Activated T-cell treated with anti-CD3 and anti-CD28 coated beads for 48 hours (primary cell): ENCODE results near the gene IQCB1.
"Not testable (repeated sequence)": the region's sequence is repeated elsewhere in the genome, so short reads cannot be mapped to it uniquely, and the experiment has no call there.

Source experiments
- DNase-seq: peaks from one replicate; pipeline ENCODE4 v3.0.0-alpha.2; 2020; ENCODE audit warnings: low read depth

Gene IQCB1

DNA sequence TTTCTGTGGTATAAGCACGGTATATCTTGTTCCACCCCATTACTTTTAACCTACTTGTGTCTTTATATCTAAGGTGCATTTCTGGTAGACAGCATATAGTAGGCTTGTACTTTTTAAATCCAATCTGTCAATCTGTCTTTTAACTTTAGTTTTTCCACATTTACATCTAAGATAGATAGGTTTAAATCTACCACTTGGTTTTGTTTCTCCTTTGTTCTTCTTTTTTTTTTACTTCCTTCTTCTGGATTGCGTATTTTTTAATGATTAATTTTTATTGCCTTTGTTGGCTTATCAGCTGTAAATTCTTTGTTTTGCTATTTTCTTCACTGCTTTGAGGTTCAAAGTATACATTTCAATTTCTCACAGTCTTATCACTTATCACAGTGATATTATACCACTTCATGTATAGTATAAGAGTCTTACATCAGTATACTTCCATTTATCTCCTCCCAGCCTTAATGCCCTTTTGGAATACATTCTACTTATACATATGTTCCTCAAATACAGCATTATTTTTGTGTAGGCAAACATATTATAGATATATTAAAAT, 31.0 kb downstream of the IQCB1 start:
- no peak for DNase-seq

DNA sequence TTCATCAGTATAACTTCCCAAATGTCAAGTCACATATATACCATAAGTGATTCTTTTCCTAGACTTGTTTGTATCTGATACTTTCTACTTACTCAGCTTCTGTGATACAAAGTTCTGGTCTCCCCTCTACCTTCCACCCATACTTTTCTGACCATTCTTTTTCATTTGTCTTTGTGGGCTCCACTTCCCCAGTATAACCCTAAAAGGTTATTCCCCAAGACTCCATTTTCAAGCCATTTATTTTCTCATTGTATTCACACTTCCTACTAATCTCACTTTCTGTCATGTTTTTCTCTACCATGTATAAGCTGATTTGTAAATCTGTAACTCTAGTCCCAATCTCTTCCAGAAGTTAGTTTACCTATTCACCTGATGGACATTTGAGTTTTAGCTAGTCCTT, 34.0 kb downstream of the IQCB1 start:
- DNase-seq, result no peak

DNA sequence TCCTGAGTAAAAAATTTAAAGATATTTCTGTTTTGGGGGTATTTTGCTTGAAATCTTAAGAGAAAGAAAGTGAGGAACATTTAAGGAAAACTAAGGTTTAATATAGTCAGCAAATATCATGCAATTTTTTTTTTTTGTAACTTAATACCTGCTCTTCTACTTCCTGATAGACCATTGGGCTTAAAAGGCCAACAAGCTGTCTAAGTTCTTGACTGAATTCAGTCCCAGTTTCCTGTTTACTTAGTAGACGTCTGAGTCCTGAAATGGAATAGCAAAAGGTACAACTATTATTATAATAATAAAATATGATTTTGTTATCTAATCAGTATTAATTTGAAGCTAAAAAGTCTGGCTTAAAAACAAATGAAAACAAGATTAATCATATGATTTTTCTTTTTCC, 37.9 kb downstream of the IQCB1 start:
- no peak for DNase-seq

DNA sequence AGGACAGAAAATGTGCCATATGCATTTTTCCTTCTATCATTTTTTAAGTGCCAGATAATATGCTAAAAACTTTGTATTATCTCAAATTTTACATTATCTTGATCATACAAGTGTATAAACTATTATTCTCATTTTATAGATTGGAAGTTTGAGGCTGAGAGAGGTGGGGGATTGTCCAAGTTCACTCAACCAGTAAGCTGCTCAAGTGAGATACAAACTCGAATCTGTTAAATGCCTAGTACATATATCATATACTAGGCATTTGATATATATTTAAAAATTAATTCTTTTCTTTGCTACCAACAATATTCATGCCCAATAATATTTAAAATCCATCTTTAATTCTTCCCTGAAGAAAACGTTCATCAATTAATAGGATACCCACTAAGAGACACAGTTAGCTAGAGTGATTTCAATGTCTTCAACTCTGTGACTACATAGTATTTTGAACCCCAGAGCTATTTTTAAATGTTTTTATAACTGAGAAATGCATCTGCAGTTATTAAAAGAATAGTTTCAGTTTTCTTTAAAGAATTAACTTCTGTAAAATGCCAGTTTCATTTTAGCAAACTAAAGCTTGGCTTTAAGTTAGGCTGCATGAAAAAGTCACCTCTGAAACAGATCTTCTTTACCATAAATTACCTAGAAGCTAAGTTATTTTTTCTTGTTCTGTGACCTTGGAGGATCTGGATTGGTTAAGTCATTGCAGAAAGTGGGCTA, 40.4 kb downstream of the IQCB1 start:
- no peak for DNase-seq

DNA sequence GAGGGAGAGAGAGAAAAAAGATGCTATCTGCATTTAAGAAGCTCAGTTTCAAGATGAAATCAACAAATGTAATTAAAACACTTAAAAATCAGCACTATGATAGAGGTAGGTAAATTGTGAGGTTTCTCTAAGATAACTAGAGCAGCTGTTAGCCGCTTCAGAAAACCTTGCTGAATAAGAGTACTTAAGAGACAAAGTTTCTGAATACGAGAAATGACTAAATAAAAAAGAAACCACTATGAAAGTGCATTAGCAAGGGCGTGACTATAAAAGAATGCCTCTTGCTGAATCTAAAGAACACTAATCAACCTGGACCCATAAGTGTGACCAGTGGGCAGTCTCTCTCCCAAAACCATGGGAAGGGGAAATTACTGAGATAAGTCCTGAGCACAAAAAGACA, 41.8 kb downstream of the IQCB1 start:
- no peak for DNase-seq

DNA sequence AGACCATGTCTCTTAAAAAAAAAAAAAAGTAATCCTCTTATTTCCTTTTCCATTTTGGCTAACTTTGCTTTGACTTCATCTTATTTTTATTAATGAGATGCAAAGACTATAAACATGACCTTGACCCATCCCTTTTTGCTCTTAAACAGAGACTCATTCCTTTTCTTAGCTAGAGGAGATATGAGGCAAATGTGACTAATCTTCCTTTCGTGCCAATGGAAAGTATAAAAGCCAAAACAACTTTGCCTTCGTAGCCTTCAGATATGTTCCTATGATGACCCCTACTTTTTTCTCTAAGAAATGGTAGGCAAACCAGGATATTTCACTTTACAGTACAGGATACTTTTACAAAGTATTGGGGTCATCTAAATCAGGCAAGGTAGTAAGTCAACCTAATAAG, 48.4 kb downstream of the IQCB1 start:
- no peak for DNase-seq

DNA sequence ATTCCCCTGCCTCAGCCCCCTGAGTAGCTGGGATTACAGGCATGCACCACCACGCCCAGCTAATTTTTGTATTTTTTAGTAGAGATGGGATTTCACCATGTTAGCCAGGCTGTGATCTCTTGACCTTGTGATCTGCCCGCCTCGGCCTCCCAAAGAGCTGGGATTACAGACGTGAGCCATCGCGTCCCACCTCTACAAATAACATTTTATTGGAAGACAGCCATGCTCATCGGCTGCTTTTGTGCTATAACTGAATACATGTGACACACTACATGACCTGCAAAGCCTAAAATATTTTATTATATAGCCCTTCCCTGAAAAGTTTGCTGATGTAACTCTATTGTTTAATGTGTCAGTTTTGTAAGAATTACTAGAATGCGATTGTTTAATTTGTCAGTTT, 52.1 kb downstream of the IQCB1 start:
- DNase-seq, result not testable (repeated sequence)

DNA sequence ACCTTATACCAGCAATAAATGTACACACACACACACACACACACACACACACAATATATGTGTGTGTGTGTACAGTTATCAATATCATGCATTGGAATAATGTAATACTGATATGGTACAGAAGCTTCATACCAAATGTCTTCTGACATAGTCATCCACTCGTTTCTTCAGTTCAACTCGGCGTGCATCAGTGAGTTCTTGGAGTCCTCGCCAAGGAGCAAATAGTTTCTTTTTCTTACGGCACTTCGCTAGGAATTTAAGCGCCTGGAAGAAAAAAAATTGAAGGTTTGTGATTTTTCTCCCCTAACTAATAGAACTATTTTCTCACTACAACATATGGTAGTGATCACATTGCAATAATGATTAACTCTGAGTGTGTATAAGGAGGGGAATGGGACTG, 53.2 kb downstream of the IQCB1 start:
- no peak for DNase-seq

DNA sequence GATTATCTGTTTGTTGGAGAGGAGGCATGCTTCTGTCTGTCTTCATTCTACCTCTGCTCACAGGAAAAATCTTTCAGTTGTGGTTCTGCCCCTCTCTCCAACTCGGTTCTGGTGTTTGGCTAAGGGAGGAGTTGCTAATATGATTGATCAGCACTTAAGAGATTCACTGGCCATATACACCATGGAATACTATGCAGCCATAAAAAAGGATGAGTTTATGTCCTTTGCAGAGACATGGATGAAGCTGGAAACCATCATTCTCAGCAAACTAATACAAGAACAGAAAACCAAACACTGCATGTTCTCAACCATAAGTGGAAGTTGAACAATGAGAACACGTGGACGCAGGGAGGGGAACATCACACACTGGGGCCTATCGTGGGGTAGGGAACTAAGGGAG, 59.8 kb downstream of the IQCB1 start:
- DNase-seq, result not testable (repeated sequence)

DNA sequence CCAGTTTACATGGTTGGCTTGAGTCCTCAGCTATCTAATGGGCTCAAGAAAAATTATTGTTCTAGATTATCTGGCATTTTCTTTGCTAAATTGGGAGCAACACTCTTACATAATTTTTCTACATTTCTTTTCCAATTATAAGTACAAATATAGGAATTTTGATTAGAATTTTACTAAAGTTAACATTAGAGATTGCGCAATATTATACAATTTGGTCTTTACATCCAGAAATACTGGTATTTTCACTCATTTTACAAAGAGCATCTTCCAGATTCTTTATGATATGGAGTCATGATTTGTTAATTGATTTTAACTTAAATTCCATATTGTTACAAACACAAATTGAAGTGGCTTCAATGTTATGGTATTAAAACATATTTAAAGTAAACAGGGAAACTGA, 65.6 kb downstream of the IQCB1 start:
- DNase-seq, result no peak

DNA sequence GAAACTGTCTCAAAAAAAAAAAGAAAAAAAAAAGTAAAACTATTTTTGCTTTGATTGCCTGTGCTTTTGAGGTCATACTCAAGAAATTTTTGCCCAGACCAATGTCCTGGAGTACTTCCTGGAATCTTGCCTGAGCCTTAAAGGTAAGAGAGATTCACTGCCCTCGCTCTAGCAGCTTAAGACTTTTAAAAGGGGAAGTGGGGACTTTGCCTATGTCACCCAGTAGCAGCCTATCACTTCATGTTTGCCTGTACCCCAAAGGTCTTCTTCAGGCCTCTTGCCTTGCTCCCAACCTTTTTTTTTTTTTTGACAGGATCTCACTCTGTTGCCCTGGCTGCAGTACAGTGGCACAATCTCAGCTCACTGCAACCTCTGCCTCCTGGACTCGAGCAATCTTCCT, 66.4 kb downstream of the IQCB1 start:
- no peak for DNase-seq

DNA sequence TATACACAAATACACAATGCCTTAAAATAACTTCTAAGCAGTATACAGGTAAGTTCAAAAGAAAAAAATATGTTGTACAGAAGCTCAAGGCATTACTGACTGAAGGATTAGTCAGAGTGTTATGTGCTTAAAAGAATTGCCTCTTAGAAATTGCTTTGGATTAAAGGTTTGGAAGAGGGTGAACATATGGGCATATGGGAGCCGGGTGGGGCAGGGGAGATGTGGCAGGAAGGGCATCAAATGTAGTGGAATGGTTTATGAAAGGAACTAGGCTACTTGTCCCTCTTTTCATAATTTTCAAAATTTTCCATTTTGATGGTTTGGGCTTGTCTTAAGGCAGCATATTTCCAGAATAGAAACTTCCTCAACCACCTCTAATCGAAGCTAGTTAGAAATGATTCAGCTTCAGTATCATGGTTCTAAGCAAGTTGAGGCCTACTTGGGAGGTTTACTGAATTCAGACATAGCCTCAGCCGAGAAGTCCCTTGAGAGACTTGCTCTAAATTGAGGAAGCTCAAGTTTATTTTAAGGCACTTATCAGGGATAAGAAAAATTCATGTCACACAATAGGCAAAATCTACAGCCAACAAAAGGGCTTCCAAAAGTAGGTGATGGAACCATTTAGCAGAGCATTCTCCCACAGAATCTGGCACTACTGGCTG, 75.2 kb downstream of the IQCB1 start:
- no peak for DNase-seq

DNA sequence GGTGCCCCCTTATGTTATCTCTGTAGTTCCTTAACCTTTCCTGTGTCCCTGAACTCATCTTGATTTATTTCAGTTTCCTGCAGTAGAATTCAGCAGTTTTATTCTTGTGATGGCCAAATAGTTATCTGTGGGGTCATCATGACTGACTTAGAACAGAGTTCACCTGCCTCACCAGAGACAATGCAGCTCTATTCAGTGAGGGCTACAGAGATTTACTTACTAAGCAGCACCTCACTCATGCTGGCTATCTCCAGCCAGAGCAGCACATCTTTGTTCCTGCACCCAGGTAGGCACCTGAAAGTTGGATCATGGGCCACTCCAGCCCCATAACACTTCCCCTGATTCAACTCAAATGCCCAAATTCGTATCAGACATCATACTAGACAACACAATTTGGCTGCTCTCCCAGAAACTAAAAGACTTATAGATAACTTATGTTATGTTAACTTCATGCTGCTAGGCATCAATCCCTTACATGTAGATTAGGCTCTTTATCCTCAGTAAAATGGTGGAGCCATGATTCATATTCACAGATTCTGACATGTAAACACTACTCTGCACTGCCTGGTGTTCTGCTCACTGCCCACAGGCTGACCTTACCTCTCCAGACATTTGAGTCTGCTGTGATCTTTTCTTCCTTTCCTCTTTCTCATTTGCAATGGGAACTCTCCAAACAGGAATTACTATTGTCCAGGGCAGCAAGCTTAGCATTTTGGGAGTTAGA, 76.0 kb downstream of the IQCB1 start:
- DNase-seq, result no peak

DNA sequence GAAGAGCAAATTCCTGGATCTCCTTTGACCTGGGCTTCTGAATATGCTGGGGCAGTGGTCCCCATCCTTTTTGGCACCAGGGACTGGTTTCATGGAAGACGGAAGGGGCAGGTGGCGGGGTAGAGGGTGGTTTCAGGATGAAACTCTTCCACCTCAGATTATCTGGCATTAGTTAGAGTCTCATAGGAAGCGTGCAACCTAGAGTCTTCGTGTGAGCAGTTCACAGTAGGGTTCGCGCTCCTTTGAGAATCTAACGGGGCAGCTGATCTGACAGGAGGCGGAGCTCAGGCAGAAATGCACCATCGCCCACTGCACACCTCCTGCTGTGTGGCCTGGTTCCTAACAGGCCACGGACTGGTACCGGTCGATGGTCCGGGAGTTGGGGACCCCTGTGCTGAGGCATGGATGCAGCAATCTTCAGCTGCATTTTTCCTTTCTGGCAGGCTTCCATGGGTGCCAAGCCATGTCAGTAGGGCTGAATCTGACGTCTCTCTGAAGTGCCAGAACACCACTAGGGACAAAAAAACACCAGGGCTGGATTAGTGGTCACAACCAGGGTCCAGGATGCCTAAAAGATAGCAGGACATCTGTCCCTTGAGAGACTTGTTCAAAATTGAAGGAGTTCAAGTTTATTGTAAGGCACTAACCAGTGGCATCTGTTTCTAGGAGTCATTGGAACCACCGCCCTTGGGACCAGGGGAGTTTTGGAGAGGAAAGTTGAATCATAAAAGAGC, 76.9 kb downstream of the IQCB1 start:
- no peak for DNase-seq

DNA sequence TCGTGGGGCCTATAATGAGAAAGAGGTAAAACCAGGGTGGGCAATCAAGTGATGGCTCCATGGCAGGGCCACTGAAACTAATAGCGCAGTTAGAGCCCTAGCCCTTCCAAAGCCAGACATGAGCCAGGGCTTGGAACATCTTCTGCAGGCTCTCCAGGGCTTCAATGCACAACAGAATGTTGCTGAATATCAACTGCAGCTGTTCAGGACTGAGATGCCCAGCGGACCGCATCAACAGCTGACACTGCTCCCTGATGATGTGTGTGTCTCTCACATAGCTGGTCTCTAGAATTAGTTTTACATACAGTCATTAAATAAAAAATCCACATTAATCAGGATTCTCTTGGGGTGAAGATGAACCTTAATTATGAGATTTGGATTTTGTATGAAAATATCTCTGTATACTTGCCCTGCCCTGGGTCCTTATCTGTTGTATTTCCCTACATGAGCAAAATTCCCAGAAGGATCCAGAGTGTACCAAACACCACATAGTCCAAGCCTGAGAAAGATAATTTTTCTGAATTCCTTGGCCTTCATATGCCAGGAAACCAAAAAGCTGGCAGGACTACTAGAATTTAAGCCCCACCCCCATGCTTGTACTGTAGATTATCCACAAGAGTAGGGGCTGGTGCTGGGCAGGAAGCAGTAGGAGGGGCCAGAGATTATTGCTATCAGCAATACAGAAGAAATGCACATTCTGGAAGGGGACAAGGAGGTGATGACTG, 77.6 kb downstream of the IQCB1 start:
- DNase-seq, result no peak

DNA sequence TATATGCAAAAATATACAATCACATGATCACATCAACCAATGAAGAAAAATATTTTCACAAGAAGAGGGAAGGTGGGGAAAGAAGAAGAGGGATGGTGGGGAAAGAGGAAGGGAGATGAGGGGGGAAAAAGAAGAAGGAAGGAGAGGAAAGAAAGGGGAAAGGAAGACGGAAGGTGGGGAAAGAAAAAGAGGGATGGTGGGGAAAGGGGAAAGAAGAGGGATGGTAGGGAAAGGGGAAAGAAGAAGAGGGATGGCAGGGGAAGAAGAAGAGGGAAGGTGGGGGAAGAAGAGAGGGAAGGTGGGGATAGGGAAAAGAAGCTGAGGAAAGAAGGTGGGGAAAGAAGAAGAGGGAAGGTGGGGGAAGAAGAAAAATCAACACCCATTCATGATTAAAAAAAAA, 82.1 kb downstream of the IQCB1 start:
- no peak for DNase-seq

DNA sequence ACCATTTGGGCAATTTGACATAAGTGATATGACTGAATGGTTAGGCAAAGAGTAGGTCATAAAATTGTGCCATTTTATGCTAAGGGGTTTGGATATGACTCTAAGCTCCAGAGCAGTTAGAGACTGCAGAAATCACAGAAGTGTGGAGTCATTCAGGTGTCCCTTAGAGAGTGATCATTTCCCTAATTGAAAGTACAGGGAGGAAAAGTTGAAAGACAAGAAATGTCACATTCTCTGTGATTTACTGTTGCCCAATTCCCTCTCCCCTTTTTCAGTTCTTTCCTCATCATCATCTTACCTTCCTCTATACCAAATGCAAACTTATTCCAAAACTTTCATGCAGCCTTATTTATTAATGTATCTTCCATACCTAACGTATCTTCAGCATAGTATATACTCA, 82.6 kb downstream of the IQCB1 start:
- no peak for DNase-seq

DNA sequence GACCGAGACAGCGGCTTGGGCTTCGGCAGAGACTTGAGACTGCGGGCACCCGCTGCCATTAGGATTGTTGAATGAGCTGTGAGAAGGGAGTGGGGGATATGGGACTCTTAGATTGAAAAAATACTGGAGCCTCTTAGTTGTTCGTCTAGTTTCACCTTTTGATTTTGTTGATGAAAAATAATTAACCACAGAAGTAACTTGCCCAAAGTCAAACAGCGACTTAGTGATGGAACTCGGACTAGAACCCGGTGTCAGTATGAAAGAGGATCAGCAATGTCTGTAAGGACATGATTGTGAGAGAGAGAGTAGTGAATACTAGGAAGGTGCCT, 84.8 kb downstream of the IQCB1 start:
- DNase-seq, result no peak

DNA sequence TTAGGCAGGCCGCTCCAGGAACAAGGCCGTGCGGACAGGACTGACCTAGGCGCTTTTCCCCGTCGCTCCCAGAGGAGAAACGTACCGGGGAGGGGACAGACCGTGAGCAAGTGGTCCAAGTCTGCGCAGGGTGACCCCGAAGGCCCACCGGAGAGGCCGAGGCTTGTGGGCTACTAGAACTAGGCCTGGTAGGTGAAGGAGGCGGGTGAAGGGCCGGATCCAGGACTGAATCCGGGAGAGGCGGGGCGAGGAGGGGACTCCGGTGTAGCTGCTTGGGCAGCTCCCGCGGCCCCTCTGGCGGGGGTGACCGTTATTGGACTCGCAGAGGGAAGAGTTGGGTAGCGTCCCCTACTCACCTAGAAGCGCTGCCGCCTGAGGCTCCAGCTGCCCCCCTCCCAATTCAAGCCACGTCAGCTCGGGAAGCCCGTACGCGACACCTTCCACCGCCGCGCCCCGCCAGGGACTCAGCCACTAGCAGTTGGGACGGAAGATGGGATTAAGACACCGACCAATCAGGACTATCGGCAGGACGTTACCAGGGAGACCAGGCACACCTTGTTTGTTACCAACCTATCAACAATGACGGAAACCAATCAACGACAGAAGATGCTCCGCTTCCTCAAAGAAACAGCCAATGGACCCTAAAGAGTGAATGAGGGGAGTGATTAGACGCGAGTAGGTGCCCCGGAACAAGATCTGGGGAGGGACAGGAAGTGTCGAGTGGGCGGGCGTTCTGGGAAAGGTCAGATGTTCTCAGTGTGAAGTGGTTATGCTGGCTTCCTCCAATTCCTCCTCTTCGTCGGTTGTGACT, 85.4 kb downstream of the IQCB1 start, which contains the start of gene GOLGB1:
GOLGB1 (minus strand) TSS at position 466 of the 811 bp plus-strand sequence. CDS start 18,770 bp downstream, outside the sequence.
- DNase-seq, result peak; percentile 81

DNA sequence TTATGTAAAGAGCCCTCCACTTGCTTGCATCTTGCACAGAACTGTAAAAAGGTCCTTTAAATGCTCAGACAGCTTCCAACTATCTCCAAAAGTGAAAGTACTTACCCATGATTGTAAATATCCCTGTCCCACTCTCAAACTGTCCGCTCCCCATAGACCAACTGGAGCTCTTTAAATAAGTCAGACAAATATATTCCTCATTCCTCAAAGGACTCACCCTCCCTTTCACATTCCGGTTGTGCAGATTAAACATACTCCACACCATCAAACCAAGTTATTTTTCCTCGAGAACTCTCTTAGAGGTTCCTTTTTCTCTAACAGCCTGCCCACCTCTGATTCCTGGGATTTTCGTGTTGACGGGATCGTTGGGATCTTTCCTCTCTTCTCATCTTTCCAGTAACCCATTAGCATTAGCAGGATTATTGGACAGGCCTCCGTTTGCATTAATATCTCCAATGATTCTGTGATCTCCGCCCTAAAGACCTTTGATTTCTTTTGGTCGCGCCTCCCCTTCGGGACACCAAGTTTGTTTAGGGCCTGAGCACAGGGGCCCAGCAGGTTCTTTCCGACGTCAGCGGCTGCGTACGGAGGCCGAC, 86.1 kb downstream of the IQCB1 start:
- DNase-seq, result no peak
